DND-41 (cell line): ENCODE measurements around the gene DDIAS.

Experiments
- CTCF ChIP-seq: IDR thresholded peaks from 2 replicates; pipeline ENCODE4 v1.5.1; 2012; ENCODE audit warnings: borderline replicate concordance, low read length, moderate library complexity, mild to moderate bottlenecking; ENCODE audit not compliant: poor library complexity, severe bottlenecking; ENCODE audit errors: extremely low read depth
- EZH2 ChIP-seq: IDR thresholded peaks from 3 replicates; pipeline ENCODE4 v1.6.1; 2012; ENCODE audit warnings: borderline replicate concordance, low read depth, mild to moderate bottlenecking, moderate library complexity, low read length, inconsistent platforms; ENCODE audit not compliant: severe bottlenecking

GRCh38 chr11:82979824-82980223 is 78.3 kb downstream of the DDIAS start:
- TF ChIP-seq CTCF (no peak), EZH2 (no peak)
